H9 (cell line): ENCODE data around the gene MTA1. TPM values are rescaled to one million over a fixed set of nuclear protein-coding genes. Genes with fewer than 3 reads are reported as not detected.

Experiments
- DNase-seq: peaks from one replicate; pipeline ENCODE4 v3.0.0-alpha.2; 2017
- H2AFZ ChIP-seq: one replicate; pipeline ENCODE4 v1.6.1; 2013; ENCODE audit warnings: mild to moderate bottlenecking, low read length, control low read depth, moderate library complexity
- H2AK5ac ChIP-seq: 2 replicates; pipeline ENCODE4 v1.6.1; 2013; ENCODE audit warnings: low read length, control low read depth, mixed read lengths; ENCODE audit not compliant: insufficient read length
- H2BK120ac ChIP-seq: one replicate; pipeline ENCODE4 v1.6.1; 2013; ENCODE audit warnings: low read depth, mild to moderate bottlenecking, low read length, control low read depth, inconsistent platforms; ENCODE audit not compliant: poor library complexity, severe bottlenecking
- H2BK12ac ChIP-seq: 2 replicates; pipeline ENCODE4 v1.6.1; 2013; ENCODE audit warnings: low read length, control low read depth, mixed read lengths, low read depth; ENCODE audit not compliant: insufficient read length
- H2BK15ac ChIP-seq: 2 replicates; pipeline ENCODE4 v1.6.1; 2013; ENCODE audit warnings: low read depth, low read length, control low read depth
- H2BK20ac ChIP-seq: one replicate; pipeline ENCODE4 v1.6.1; 2013; ENCODE audit warnings: low read depth, mild to moderate bottlenecking, low read length, control low read depth, inconsistent platforms; ENCODE audit not compliant: poor library complexity, severe bottlenecking
- H2BK5ac ChIP-seq: 2 replicates; pipeline ENCODE4 v1.6.1; 2013; ENCODE audit warnings: low read length, control low read depth, mixed read lengths; ENCODE audit not compliant: insufficient read length
- H3K14ac ChIP-seq: 2 replicates; pipeline ENCODE4 v1.6.1; 2013; ENCODE audit warnings: low read length, control low read depth; ENCODE audit not compliant: insufficient read depth
- H3K18ac ChIP-seq: 2 replicates; pipeline ENCODE4 v1.6.1; 2013; ENCODE audit warnings: low read depth, mild to moderate bottlenecking, mixed read lengths, low read length, control low read depth; ENCODE audit not compliant: insufficient read length
- H3K23ac ChIP-seq: 2 replicates; pipeline ENCODE4 v1.6.1; 2013; ENCODE audit warnings: low read length, control low read depth, mixed read lengths, low read depth; ENCODE audit not compliant: insufficient read length
- H3K23me2 ChIP-seq: 2 replicates; pipeline ENCODE4 v1.6.1; 2013; ENCODE audit warnings: low read depth, mild to moderate bottlenecking, mixed read lengths, low read length, control low read depth; ENCODE audit not compliant: insufficient read length, poor library complexity, severe bottlenecking
- H3K27ac ChIP-seq: 2 replicates; pipeline ENCODE4 v1.5.1; 2013; ENCODE audit warnings: low read length, control low read depth, mixed read lengths, low read depth; ENCODE audit not compliant: insufficient read length
- H3K27me3 ChIP-seq: 2 replicates; pipeline ENCODE4 v1.6.1; 2013; ENCODE audit warnings: low read length, control low read depth, inconsistent platforms; ENCODE audit not compliant: insufficient read depth
- H3K4ac ChIP-seq: 2 replicates; pipeline ENCODE4 v1.6.1; 2013; ENCODE audit warnings: low read depth, mild to moderate bottlenecking, control low read depth, inconsistent platforms, low read length, moderate library complexity
- H3K4me1 ChIP-seq: 2 replicates; pipeline ENCODE4 v1.6.1; 2013; ENCODE audit warnings: low read length, control low read depth, inconsistent platforms; ENCODE audit not compliant: insufficient read depth
- H3K4me2 ChIP-seq: 2 replicates; pipeline ENCODE4 v1.6.1; 2013; ENCODE audit warnings: low read length, control low read depth, mixed read lengths; ENCODE audit not compliant: insufficient read length, insufficient read depth
- H3K56ac ChIP-seq: 2 replicates; pipeline ENCODE4 v1.6.1; 2013; ENCODE audit warnings: low read depth, mild to moderate bottlenecking, mixed read lengths, low read length, control low read depth; ENCODE audit not compliant: insufficient read length
- H3K79me1 ChIP-seq: 2 replicates; pipeline ENCODE4 v1.6.1; 2013; ENCODE audit warnings: low read depth, mild to moderate bottlenecking, moderate library complexity, low read length, control low read depth, inconsistent platforms; ENCODE audit not compliant: insufficient read depth, poor library complexity, severe bottlenecking
- H3K79me2 ChIP-seq: 2 replicates; pipeline ENCODE4 v1.6.1; 2013; ENCODE audit warnings: low read length, control low read depth, inconsistent platforms; ENCODE audit not compliant: insufficient read depth
- H3K9ac ChIP-seq: 2 replicates; pipeline ENCODE4 v1.6.1; 2013; ENCODE audit warnings: low read length, control low read depth, mixed read lengths; ENCODE audit not compliant: insufficient read length; ENCODE audit errors: extremely low read depth
- H3K9me3 ChIP-seq: one replicate; pipeline ENCODE4 v1.6.1; 2013; ENCODE audit warnings: low read depth, low read length, inconsistent platforms; ENCODE audit not compliant: control insufficient read depth
- H3T11ph ChIP-seq: one replicate; pipeline ENCODE4 v1.6.1; 2013; ENCODE audit warnings: mild to moderate bottlenecking, low read length, control low read depth, inconsistent platforms
- H4K20me1 ChIP-seq: one replicate; pipeline ENCODE4 v1.6.1; 2013; ENCODE audit not compliant: control insufficient read depth, insufficient read length, insufficient read depth
- H4K5ac ChIP-seq: 2 replicates; pipeline ENCODE4 v1.6.1; 2013; ENCODE audit warnings: low read depth, mild to moderate bottlenecking, mixed read lengths, low read length, control low read depth; ENCODE audit not compliant: insufficient read length
- H4K8ac ChIP-seq: replicated peaks from 2 replicates; pipeline ENCODE4 v1.6.1; 2013; ENCODE audit warnings: low read length, control low read depth, mixed read lengths, low read depth; ENCODE audit not compliant: insufficient read length
- H4K91ac ChIP-seq: 2 replicates; pipeline ENCODE4 v1.6.1; 2013; ENCODE audit warnings: low read depth, mild to moderate bottlenecking, moderate library complexity, mixed read lengths, low read length, control low read depth; ENCODE audit not compliant: insufficient read length
- H3K27ac Mint-ChIP-seq, 3 experiments: 2 replicates in 2 of 3; 3 replicates in 1 of 3; pipeline ENCODE4 v1.8.0; 2020 to 2021; ENCODE audit warnings: mixed read lengths in 3 of 3, mild to moderate bottlenecking in 1 of 3, moderate library complexity in 1 of 3
- H3K27me3 Mint-ChIP-seq: 2 replicates; pipeline ENCODE4 v1.8.0; 2021; ENCODE audit warnings: low read depth, mild to moderate bottlenecking, moderate library complexity, mixed read lengths
- H3K36me3 Mint-ChIP-seq, 3 experiments: 2 replicates in 2 of 3; 3 replicates in 1 of 3; pipeline ENCODE4 v1.8.0; 2020 to 2021; ENCODE audit warnings: low read depth in 3 of 3, mixed read lengths in 3 of 3; ENCODE audit not compliant: insufficient read depth in 1 of 3
- H3K4me1 Mint-ChIP-seq, 2 experiments: 2 replicates each; pipeline ENCODE4 v1.8.0; 2020; ENCODE audit warnings: mixed read lengths in 2 of 2
- H3K4me3 Mint-ChIP-seq, 2 experiments: 2 replicates in 1 of 2; 3 replicates in 1 of 2; pipeline ENCODE4 v1.8.0; 2020 to 2021; ENCODE audit warnings: mild to moderate bottlenecking in 2 of 2, mixed read lengths in 2 of 2, moderate library complexity in 1 of 2
- H3K9me3 Mint-ChIP-seq, 2 experiments: 2 replicates in 1 of 2; 3 replicates in 1 of 2; pipeline ENCODE4 v1.8.0; 2020; ENCODE audit warnings: mild to moderate bottlenecking in 2 of 2, mixed read lengths in 2 of 2, moderate library complexity in 1 of 2
- WGBS: extraction: QIAGEN DNeasy Blood & Tissue Kit; methylation state at CpG from one replicate; pipeline ENCODE4 v1.1.7; 2013; ENCODE audit warnings: missing lambda C conversion rate, low lambda C conversion rate, mixed read lengths; ENCODE audit not compliant: insufficient read length; ENCODE audit errors: extremely low coverage; 5-methylcytosine and 5-hydroxymethylcytosine counted together
- total RNA-seq: library from RNA; stranded (reverse); gene quantifications from 2 replicates; pipeline ENCODE4 v1.2.1, GENCODE V29; 2021
- TF ChIP-seq, protein P1 (sequence below): fragments of 200-600 bp; sonication (generic); conservative IDR thresholded peaks from 3 replicates; pipeline ENCODE4 v1.8.0; 2021; ENCODE audit warnings: antibody characterized with exemption, mild to moderate bottlenecking

MTA1 gene
- total RNA-seq, 1 experiment from 2014 or later = 230 TPM

DNA sequence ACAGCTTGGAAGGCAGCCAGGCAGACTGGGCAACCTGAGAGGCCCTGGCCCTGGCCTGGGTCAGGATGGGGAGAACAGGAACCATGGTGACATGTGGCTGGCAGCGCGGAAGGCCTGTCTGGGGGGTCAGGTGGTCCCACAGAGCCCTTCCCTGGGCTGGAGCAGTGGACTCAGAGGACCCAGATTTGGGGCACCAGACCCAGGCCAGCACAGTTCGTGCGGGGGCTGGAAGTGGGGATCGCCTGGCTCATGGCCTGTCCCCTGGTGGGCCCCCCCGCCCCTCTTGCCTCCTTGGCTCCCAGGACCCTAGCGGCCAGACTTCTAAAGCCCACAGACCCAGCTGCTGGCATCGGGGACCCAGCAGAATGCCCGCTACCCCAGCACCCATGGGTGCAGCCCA is 21.4 kb downstream of the MTA1 start:
- H3K27me3 Mint-ChIP-seq = no peaks in the 10 kb centered on the region
- H3K4ac ChIP-seq = no peak overlapping the region
- H2BK5ac ChIP-seq = no peak overlapping the region
- H3K79me2 ChIP-seq = peaks cover 7% of the 10 kb centered on the region; the same call in 1 of the 2 replicates
- no peak overlapping the region for H3K4me3 Mint-ChIP-seq
- H3K18ac ChIP-seq = no peak overlapping the region
- H3K27me3 ChIP-seq = no peaks in the 10 kb centered on the region
- H3K9me3 ChIP-seq = no peaks in the 10 kb centered on the region
- no peak overlapping the region for H3K27ac Mint-ChIP-seq
- no peaks in the 10 kb centered on the region for H3K9me3 Mint-ChIP-seq
- no peaks in the 10 kb centered on the region for H3K23me2 ChIP-seq
- no peaks in the 10 kb centered on the region for H3K4me1 ChIP-seq
- no CpG with 5 or more reads among the region's 9 CpGs for WGBS
- no peak overlapping the region for H2BK120ac ChIP-seq
- no peaks in the 10 kb centered on the region for H4K20me1 ChIP-seq
- DNase-seq = no peak
- H4K5ac ChIP-seq = no peak overlapping the region
- H2BK15ac ChIP-seq = no peak overlapping the region
- no peak overlapping the region for H2BK20ac ChIP-seq
- H4K8ac ChIP-seq = no peak overlapping the region
- H4K91ac ChIP-seq = no peak overlapping the region
- no peak overlapping the region for H3K56ac ChIP-seq
- H3K4me1 Mint-ChIP-seq = peaks cover 2% of the 10 kb centered on the region in 2 experiments; a peak in 2 of 4 replicates
- no peak overlapping the region for H3K27ac ChIP-seq
- no peak overlapping the region for H2AK5ac ChIP-seq
- no peak overlapping the region for H2AFZ ChIP-seq
- H3K23ac ChIP-seq = no peak overlapping the region
- no peak overlapping the region for H3K9ac ChIP-seq
- H3K4me2 ChIP-seq = no peak overlapping the region
- H3K14ac ChIP-seq = no peak overlapping the region
- TF ChIP-seq, protein P1, sequence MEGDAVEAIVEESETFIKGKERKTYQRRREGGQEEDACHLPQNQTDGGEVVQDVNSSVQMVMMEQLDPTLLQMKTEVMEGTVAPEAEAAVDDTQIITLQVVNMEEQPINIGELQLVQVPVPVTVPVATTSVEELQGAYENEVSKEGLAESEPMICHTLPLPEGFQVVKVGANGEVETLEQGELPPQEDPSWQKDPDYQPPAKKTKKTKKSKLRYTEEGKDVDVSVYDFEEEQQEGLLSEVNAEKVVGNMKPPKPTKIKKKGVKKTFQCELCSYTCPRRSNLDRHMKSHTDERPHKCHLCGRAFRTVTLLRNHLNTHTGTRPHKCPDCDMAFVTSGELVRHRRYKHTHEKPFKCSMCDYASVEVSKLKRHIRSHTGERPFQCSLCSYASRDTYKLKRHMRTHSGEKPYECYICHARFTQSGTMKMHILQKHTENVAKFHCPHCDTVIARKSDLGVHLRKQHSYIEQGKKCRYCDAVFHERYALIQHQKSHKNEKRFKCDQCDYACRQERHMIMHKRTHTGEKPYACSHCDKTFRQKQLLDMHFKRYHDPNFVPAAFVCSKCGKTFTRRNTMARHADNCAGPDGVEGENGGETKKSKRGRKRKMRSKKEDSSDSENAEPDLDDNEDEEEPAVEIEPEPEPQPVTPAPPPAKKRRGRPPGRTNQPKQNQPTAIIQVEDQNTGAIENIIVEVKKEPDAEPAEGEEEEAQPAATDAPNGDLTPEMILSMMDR = no peak
- H3K36me3 Mint-ChIP-seq = peaks cover 16 to 37% (median 22%) of the 10 kb centered on the region in 3 experiments; a peak in 6 of 7 replicates
- no peak overlapping the region for H3T11ph ChIP-seq
- peaks cover 2% of the 10 kb centered on the region for H3K79me1 ChIP-seq
- no peak overlapping the region for H2BK12ac ChIP-seq
